Measurements from ENCODE around the gene SMURF2. TPM values are rescaled to one million over a fixed set of nuclear protein-coding genes. Genes with fewer than 3 reads are reported as not detected.

Gene SMURF2
- total RNA-seq, 1 experiment from 2014 or later = 35.3 TPM

DNA sequence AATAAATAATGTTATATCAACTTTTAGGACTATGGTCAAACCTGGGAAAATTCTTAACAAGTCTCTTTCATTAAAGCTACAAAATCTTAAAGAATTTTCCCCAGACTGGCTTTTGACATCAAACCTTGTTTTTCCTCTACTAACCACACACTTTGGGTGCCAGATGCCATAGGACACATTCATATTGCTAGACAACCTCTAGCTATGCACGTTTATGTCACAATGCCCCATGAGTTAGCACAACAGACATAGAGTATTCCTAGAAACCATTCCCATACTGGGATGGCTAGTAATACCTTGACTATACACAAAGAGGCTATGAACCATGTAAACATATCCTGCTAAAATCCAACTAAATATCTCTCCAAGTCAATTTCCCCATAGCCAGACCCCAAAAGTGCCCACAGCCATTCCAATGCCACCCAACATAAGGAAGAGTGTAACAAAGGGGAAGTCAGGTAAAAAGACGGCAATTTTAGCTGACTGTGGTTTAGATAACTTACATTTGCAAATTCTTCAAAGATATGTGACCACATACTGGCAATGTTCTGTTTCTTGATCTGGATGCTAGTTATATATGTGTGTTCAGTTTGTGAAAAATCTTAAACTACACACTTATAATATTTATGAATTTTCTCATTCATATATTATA lies 23.4 kb downstream of the SMURF2 start:
- Histone ChIP-seq H2AK5ac (ENCODE audit: insufficient read length, low read length) (no peak overlapping the region), H3K79me1 (ENCODE audit: insufficient read depth, low read depth, low read length, poor library complexity, severe bottlenecking) (peaks cover 4% of the 10 kb centered on the region), H3K23me2 (ENCODE audit: insufficient read length, low read depth, low read length, poor library complexity, severe bottlenecking) (no peaks in the 10 kb centered on the region), H2BK15ac (ENCODE audit: low read depth, low read length) (no peak overlapping the region), H4K5ac (ENCODE audit: insufficient read length, low read depth, low read length) (no peak overlapping the region), H3K4ac (ENCODE audit: low read depth, low read length) (no peak overlapping the region), H2AFZ (ENCODE audit: low read length) (no peak overlapping the region), H2BK20ac (ENCODE audit: low read depth, low read length, poor library complexity, severe bottlenecking) (no peak overlapping the region), H3K27me3 (ENCODE audit: insufficient read depth, low read length) (no peaks in the 10 kb centered on the region), H3K4me2 (ENCODE audit: insufficient read depth, insufficient read length, low read length) (no peak overlapping the region), H3K9ac (ENCODE audit: extremely low read depth, insufficient read length, low read length) (no peak overlapping the region), H3K27ac (ENCODE audit: insufficient read length, low read depth, low read length) (no peak overlapping the region), H3K4me1 (ENCODE audit: insufficient read depth, low read length) (no peaks in the 10 kb centered on the region; the same call in 1 of the 2 replicates), H3K79me2 (ENCODE audit: insufficient read depth, low read length) (no peaks in the 10 kb centered on the region; the same call in 1 of the 2 replicates), H2BK5ac (ENCODE audit: insufficient read length, low read length) (no peak overlapping the region), H3K23ac (ENCODE audit: insufficient read length, low read depth, low read length) (no peak overlapping the region), H3K9me3 (ENCODE audit: control insufficient read depth, low read depth, low read length) (no peaks in the 10 kb centered on the region), H3K18ac (ENCODE audit: insufficient read length, low read depth, low read length) (no peak overlapping the region), H4K91ac (ENCODE audit: insufficient read length, low read depth, low read length) (no peak overlapping the region), H2BK120ac (ENCODE audit: low read depth, low read length, poor library complexity, severe bottlenecking) (no peak overlapping the region), H3T11ph (ENCODE audit: low read length) (no peak overlapping the region), H3K14ac (ENCODE audit: insufficient read depth, low read length) (no peak overlapping the region), H4K20me1 (ENCODE audit: control insufficient read depth, insufficient read depth, insufficient read length) (no peaks in the 10 kb centered on the region), H2BK12ac (ENCODE audit: insufficient read length, low read depth, low read length) (no peak overlapping the region), H4K8ac (replicated peaks; ENCODE audit: insufficient read length, low read depth, low read length) (no peak overlapping the region), H3K56ac (ENCODE audit: insufficient read length, low read depth, low read length) (no peak overlapping the region)
- Mint-ChIP-seq H3K4me1 (peaks cover 0 to 5% of the 10 kb centered on the region in 2 experiments; a peak in 1 of 4 replicates), H3K27ac (no peak overlapping the region; a peak in 1 of 7 replicates), H3K4me3 (no peak overlapping the region), H3K9me3 (no peaks in the 10 kb centered on the region), H3K36me3 (ENCODE audit: insufficient read depth in 1 of 3, low read depth in 3 of 3) (peaks cover 0 to 5% (median 4%) of the 10 kb centered on the region in 3 experiments; a peak in 3 of 7 replicates), H3K27me3 (ENCODE audit: low read depth) (no peaks in the 10 kb centered on the region)
- no CpG with 5 or more reads among the region's 2 CpGs for WGBS (ENCODE audit: extremely low coverage, insufficient read length, low lambda C conversion rate)
- no peak for DNase-seq
- TF ChIP-seq, protein P1, sequence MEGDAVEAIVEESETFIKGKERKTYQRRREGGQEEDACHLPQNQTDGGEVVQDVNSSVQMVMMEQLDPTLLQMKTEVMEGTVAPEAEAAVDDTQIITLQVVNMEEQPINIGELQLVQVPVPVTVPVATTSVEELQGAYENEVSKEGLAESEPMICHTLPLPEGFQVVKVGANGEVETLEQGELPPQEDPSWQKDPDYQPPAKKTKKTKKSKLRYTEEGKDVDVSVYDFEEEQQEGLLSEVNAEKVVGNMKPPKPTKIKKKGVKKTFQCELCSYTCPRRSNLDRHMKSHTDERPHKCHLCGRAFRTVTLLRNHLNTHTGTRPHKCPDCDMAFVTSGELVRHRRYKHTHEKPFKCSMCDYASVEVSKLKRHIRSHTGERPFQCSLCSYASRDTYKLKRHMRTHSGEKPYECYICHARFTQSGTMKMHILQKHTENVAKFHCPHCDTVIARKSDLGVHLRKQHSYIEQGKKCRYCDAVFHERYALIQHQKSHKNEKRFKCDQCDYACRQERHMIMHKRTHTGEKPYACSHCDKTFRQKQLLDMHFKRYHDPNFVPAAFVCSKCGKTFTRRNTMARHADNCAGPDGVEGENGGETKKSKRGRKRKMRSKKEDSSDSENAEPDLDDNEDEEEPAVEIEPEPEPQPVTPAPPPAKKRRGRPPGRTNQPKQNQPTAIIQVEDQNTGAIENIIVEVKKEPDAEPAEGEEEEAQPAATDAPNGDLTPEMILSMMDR (conservative IDR thresholded peaks at IDR 0.05) = no peak
